ENCODE results near the gene CPLX3.

GRCh38 chr15:74794248-74794969 is 32.0 kb upstream of the CPLX3 start:
- TF ChIP-seq CTCF (conservative IDR thresholded peaks at IDR 0.05 in 1 of 2, IDR thresholded peaks at IDR 0.05 in 1 of 2; ENCODE audit: extremely low read depth in 1 of 2, insufficient read depth in 1 of 2, low read depth in 1 of 2, low read length in 2 of 2) (no peak), EZH2 (IDR thresholded peaks at IDR 0.05; ENCODE audit: borderline replicate concordance, low read length) (no peak)
